GM18520 (cell line): ENCODE results near the gene CCDC51.

Experiments
- ATAC-seq: cut with Tn5 transposase; IDR thresholded peaks from one replicate; pipeline ENCODE4 v1.9.1; 2021; ENCODE audit not compliant: unreplicated experiment

The CCDC51 gene

GRCh38 chr3:48435223-48435595 lies 4.7 kb downstream of the CCDC51 start:
- no peak for ATAC-seq

GRCh38 chr3:48434591-48435222 lies 5.2 kb downstream of the CCDC51 start:
- no peak for ATAC-seq

- ATAC-seq, result no peak
These were observed 6.3 kb downstream of the CCDC51 start for GRCh38 chr3:48433472-48434118.

- no peak for ATAC-seq
These were observed 7.2 kb downstream of the CCDC51 start for GRCh38 chr3:48432411-48433371.

GRCh38 chr3:48431224-48432029 lies 8.5 kb downstream of the CCDC51 start:
- ATAC-seq, result no peak

GRCh38 chr3:48430708-48431101 lies 9.2 kb downstream of the CCDC51 start:
- ATAC-seq, result no peak

GRCh38 chr3:48429960-48430707 lies 9.8 kb downstream of the CCDC51 start, which contains the start of gene PLXNB1:
TSS of gene PLXNB1 (minus strand) at chr3:48430086. CDS start at chr3:48424611, 5,475 bp downstream.
- ATAC-seq, result no peak

GRCh38 chr3:48429317-48429959 lies 10.5 kb downstream of the CCDC51 start:
- ATAC-seq, result no peak

GRCh38 chr3:48428572-48429316 lies 11.2 kb downstream of the CCDC51 start:
- ATAC-seq, result no peak

GRCh38 chr3:48428088-48428571 lies 11.8 kb downstream of the CCDC51 start:
- no peak for ATAC-seq

- ATAC-seq, result no peak
These were observed 12.3 kb downstream of the CCDC51 start for GRCh38 chr3:48427630-48427962.

GRCh38 chr3:48426944-48427629 lies 12.8 kb downstream of the CCDC51 start:
- ATAC-seq, result no peak

GRCh38 chr3:48426401-48426909 lies 13.5 kb downstream of the CCDC51 start:
- ATAC-seq, result no peak

GRCh38 chr3:48425281-48425812 lies 14.6 kb downstream of the CCDC51 start:
- no peak for ATAC-seq

GRCh38 chr3:48423883-48424695 lies 15.8 kb downstream of the CCDC51 start:
- no peak for ATAC-seq

- ATAC-seq, result no peak
These were observed 16.6 kb downstream of the CCDC51 start for GRCh38 chr3:48423241-48423882.

GRCh38 chr3:48422681-48423080 lies 17.2 kb downstream of the CCDC51 start:
- no peak for ATAC-seq
